Stimulated activated CD4-positive, alpha-beta T cell treated with anti-CD3 and anti-CD28 coated beads, Interleukin-4, amount 100 ng/mL, for 4 hours (primary cell): Measurements from ENCODE around the gene BRAF.
"Not testable (repeated sequence)": the region's sequence is repeated elsewhere in the genome, so short reads cannot be mapped to it uniquely, and the experiment has no call there.

ENCODE experiments used
- DNase-seq, 2 experiments: peaks; one replicate each; pipeline ENCODE4 v3.0.0-alpha.2; 2020

The BRAF gene

GRCh38 chr7:140917258-140917657 is 7.5 kb downstream of the BRAF start:
- no peak for DNase-seq

GRCh38 chr7:140915935-140916555 is 8.7 kb downstream of the BRAF start:
- no peak for DNase-seq

GRCh38 chr7:140914083-140914482 is 10.6 kb downstream of the BRAF start:
- DNase-seq, result no peak

GRCh38 chr7:140913596-140913928 is 11.2 kb downstream of the BRAF start:
- DNase-seq, result not testable (repeated sequence)

GRCh38 chr7:140911746-140912145 is 13.0 kb downstream of the BRAF start:
- no peak for DNase-seq

- DNase-seq, result no peak
These were observed 15.1 kb downstream of the BRAF start for GRCh38 chr7:140909476-140910161.

GRCh38 chr7:140908361-140908760 is 16.4 kb downstream of the BRAF start:
- no peak for DNase-seq

- DNase-seq, result no peak
These were observed 20.8 kb downstream of the BRAF start for GRCh38 chr7:140903741-140904480.

- no peak for DNase-seq
These were observed 22.3 kb downstream of the BRAF start for GRCh38 chr7:140902303-140902953.

- no peak for DNase-seq
These were observed 22.8 kb downstream of the BRAF start for GRCh38 chr7:140901941-140902302.

GRCh38 chr7:140899883-140900282 is 24.8 kb downstream of the BRAF start:
- no peak for DNase-seq

- DNase-seq, result no peak
These were observed 25.8 kb downstream of the BRAF start for GRCh38 chr7:140898786-140899536.

- DNase-seq, result no peak
These were observed 27.7 kb downstream of the BRAF start for GRCh38 chr7:140896996-140897395.

- DNase-seq, result no peak
These were observed 35.1 kb downstream of the BRAF start for GRCh38 chr7:140889645-140890044.

- no peak for DNase-seq
These were observed 35.6 kb downstream of the BRAF start for GRCh38 chr7:140889150-140889549.

- no peak for DNase-seq
These were observed 36.6 kb downstream of the BRAF start for GRCh38 chr7:140888087-140888486.

- DNase-seq, result no peak
These were observed 38.9 kb downstream of the BRAF start for GRCh38 chr7:140885735-140886334.

GRCh38 chr7:140883378-140883777 is 41.4 kb downstream of the BRAF start:
- DNase-seq, result no peak

- DNase-seq, result not testable (repeated sequence)
These were observed 41.9 kb downstream of the BRAF start for GRCh38 chr7:140882834-140883233.

- DNase-seq, result no peak
These were observed 43.1 kb downstream of the BRAF start for GRCh38 chr7:140881507-140882228.

GRCh38 chr7:140877249-140877524 is 47.5 kb downstream of the BRAF start:
- no peak for DNase-seq
